IMR-90 (cell line): ENCODE results near the gene TMEM214. TPM values are rescaled to one million over a fixed set of nuclear protein-coding genes. Genes with fewer than 3 reads are reported as not detected.

Source experiments
- ATAC-seq: fragments of 200-7000 bp; cut with Tn5 transposase; 2 replicates; pipeline ENCODE4 v1.9.1; 2020; ENCODE audit warnings: low read depth, mild to moderate bottlenecking, moderate library complexity
- BruUV-seq: library from RNA; stranded (reverse); fragments of 400-500 nt; replicated peaks from 2 replicates; lab custom pipeline; 2021; lab: Mats Ljungman, UMichigan
- CTCF ChIA-PET: fragments of 300-600 bp; formaldehyde crosslinking; extraction: SDS; loops from one replicate; lab custom pipeline; 2021; ENCODE audit warnings: antibody characterized with exemption; lab: Yijun Ruan, JAX
- POLR2A ChIA-PET: fragments of 300-600 bp; sonication (Branson Sonifier 250); formaldehyde crosslinking; loops from one replicate; lab custom pipeline; 2022; ENCODE audit warnings: antibody characterized with exemption; ENCODE audit not compliant: unreplicated experiment; lab: Charles Lee
- DNase-seq: peaks from one replicate; pipeline ENCODE4 v3.0.0; 2013
- H2AFZ ChIP-seq: replicated peaks from 2 replicates; pipeline ENCODE3; 2013; ENCODE audit warnings: low read length, mild to moderate bottlenecking; ENCODE audit not compliant: poor library complexity
- H2AK5ac ChIP-seq: 2 replicates; pipeline ENCODE4 v1.6.1; 2013; ENCODE audit warnings: low read depth, low read length, inconsistent platforms
- H2AK9ac ChIP-seq: replicated peaks from 2 replicates; pipeline ENCODE3; 2013; ENCODE audit warnings: mild to moderate bottlenecking, low read depth, low read length, moderate library complexity; ENCODE audit not compliant: poor library complexity
- H2BK120ac ChIP-seq: 2 replicates; pipeline ENCODE4 v1.6.1; 2013; ENCODE audit warnings: low read depth, low read length, inconsistent platforms
- H2BK15ac ChIP-seq: 3 replicates; pipeline ENCODE4 v1.6.1; 2013; ENCODE audit warnings: low read depth, low read length, inconsistent platforms
- H2BK20ac ChIP-seq: 2 replicates; pipeline ENCODE4 v1.6.1; 2013; ENCODE audit warnings: low read depth, mild to moderate bottlenecking, inconsistent platforms, low read length, moderate library complexity
- H2BK5ac ChIP-seq: 2 replicates; pipeline ENCODE4 v1.6.1; 2013; ENCODE audit warnings: mild to moderate bottlenecking, low read depth, low read length, inconsistent platforms; ENCODE audit not compliant: poor library complexity, severe bottlenecking
- H3K14ac ChIP-seq: replicated peaks from 2 replicates; pipeline ENCODE4 v1.6.1; 2013; ENCODE audit warnings: low read depth, low read length, inconsistent platforms
- H3K18ac ChIP-seq: 2 replicates; pipeline ENCODE4 v1.6.1; 2013; ENCODE audit warnings: low read depth, low read length, control low read depth
- H3K23ac ChIP-seq: 2 replicates; pipeline ENCODE4 v1.6.1; 2013; ENCODE audit warnings: low read depth, low read length, inconsistent platforms
- H3K27ac ChIP-seq: 2 replicates; pipeline ENCODE4 v1.5.1; 2013; ENCODE audit warnings: mild to moderate bottlenecking, control low read depth, low read length; ENCODE audit not compliant: insufficient read depth
- H3K27me3 ChIP-seq: 2 replicates; pipeline ENCODE4 v1.6.1; 2013; ENCODE audit warnings: low read length; ENCODE audit not compliant: control insufficient read depth, insufficient read depth
- H3K36me3 ChIP-seq: 2 replicates; pipeline ENCODE4 v1.6.1; 2013; ENCODE audit warnings: low read length, mixed read lengths; ENCODE audit not compliant: control insufficient read depth, insufficient read depth
- H3K4ac ChIP-seq: 2 replicates; pipeline ENCODE4 v1.6.1; 2013; ENCODE audit warnings: low read depth, low read length, inconsistent platforms
- H3K4me1 ChIP-seq: 2 replicates; pipeline ENCODE4 v1.6.1; 2013; ENCODE audit warnings: low read length, mixed read lengths; ENCODE audit not compliant: control insufficient read depth, insufficient read depth
- H3K4me2 ChIP-seq: 2 replicates; pipeline ENCODE4 v1.6.1; 2013; ENCODE audit warnings: low read depth, mild to moderate bottlenecking, control low read depth, low read length, moderate library complexity
- H3K4me3 ChIP-seq: 2 replicates; pipeline ENCODE4 v1.5.1; 2013; ENCODE audit warnings: low read depth, mild to moderate bottlenecking, control low read depth, low read length, moderate library complexity; ENCODE audit not compliant: insufficient read depth
- H3K56ac ChIP-seq: 2 replicates; pipeline ENCODE4 v1.6.1; 2013; ENCODE audit warnings: low read length, inconsistent platforms; ENCODE audit not compliant: insufficient read depth; ENCODE audit errors: extremely low read depth
- H3K79me1 ChIP-seq, 2 experiments: 2 replicates each; pipeline ENCODE4 v1.6.1; 2013; ENCODE audit warnings: low read length in 2 of 2, inconsistent platforms in 1 of 2, low read depth in 1 of 2
- H3K9ac ChIP-seq: 2 replicates; pipeline ENCODE4 v1.6.1; 2013; ENCODE audit warnings: low read depth, low read length, control low read depth
- H3K9me1 ChIP-seq: 2 replicates; pipeline ENCODE4 v1.6.1; 2013; ENCODE audit warnings: low read length, inconsistent platforms; ENCODE audit not compliant: insufficient read depth
- H3K9me3 ChIP-seq: 2 replicates; pipeline ENCODE4 v1.6.1; 2013; ENCODE audit warnings: low read length; ENCODE audit not compliant: control insufficient read depth, insufficient read depth
- H4K20me1 ChIP-seq: 2 replicates; pipeline ENCODE4 v1.6.1; 2013; ENCODE audit warnings: low read length, inconsistent platforms; ENCODE audit not compliant: insufficient read depth
- H4K5ac ChIP-seq: 2 replicates; pipeline ENCODE4 v1.6.1; 2013; ENCODE audit warnings: mild to moderate bottlenecking, low read depth, low read length, control low read depth
- H4K8ac ChIP-seq, 2 experiments: 2 replicates each; pipeline ENCODE4 v1.6.1; 2013; ENCODE audit warnings: low read depth in 2 of 2, low read length in 2 of 2, control low read depth in 1 of 2, inconsistent platforms in 1 of 2
- H4K91ac ChIP-seq: 2 replicates; pipeline ENCODE4 v1.6.1; 2013; ENCODE audit warnings: low read depth, low read length, inconsistent platforms; ENCODE audit not compliant: insufficient read depth
- BHLHE40 ChIP-seq: fragments of 150-350 bp; IDR thresholded peaks from 2 replicates; pipeline ENCODE4 v1.6.1; 2016; ENCODE audit warnings: mild to moderate bottlenecking, low read depth, low read length
- FOS ChIP-seq: fragments of 150-350 bp; IDR thresholded peaks from 2 replicates; pipeline ENCODE4 v1.6.1; 2016; ENCODE audit warnings: low read depth, low read length
- MAFK ChIP-seq: IDR thresholded peaks from 2 replicates; pipeline ENCODE4 v1.6.1; 2012; ENCODE audit warnings: low read depth, low read length, improper control_type of control experiment
- MAZ ChIP-seq: IDR thresholded peaks from 2 replicates; pipeline ENCODE4 v1.6.1; 2012; ENCODE audit warnings: low read depth, mild to moderate bottlenecking, low read length, improper control_type of control experiment, moderate library complexity, borderline replicate concordance
- MXI1 ChIP-seq: IDR thresholded peaks from 2 replicates; pipeline ENCODE4 v1.6.1; 2012; ENCODE audit warnings: low read depth, mild to moderate bottlenecking, low read length, moderate library complexity, borderline replicate concordance
- RCOR1 ChIP-seq: IDR thresholded peaks from 2 replicates; pipeline ENCODE4 v1.6.1; 2012; ENCODE audit warnings: mild to moderate bottlenecking, low read length, improper control_type of control experiment; ENCODE audit not compliant: insufficient replicate concordance
- RFX5 ChIP-seq: IDR thresholded peaks from 2 replicates; pipeline ENCODE4 v1.8.0; 2012; ENCODE audit warnings: low read depth, mild to moderate bottlenecking, low read length, moderate library complexity
- WGBS, 2 experiments: methylation state at CpG; one replicate each; pipeline versions ENCODE4 v1.1.5 to v1.1.7; 2013; ENCODE audit warnings: missing lambda C conversion rate in 2 of 2; ENCODE audit not compliant: insufficient read length in 1 of 2; ENCODE audit errors: extremely low coverage in 2 of 2; 5-methylcytosine and 5-hydroxymethylcytosine counted together
- dilution Hi-C: fragments of 300-500 bp; cut with HindIII; formaldehyde crosslinking; loops from one replicate; pipeline ENCODE4 v1.14.3; 2018; ENCODE audit warnings: low sequenced_read_pairs; ENCODE audit not compliant: unreplicated experiment
- in situ Hi-C: fragments of 300-500 bp; cut with MboI; formaldehyde crosslinking; loops from 3 replicates; pipeline ENCODE4 v1.14.3; 2019; ENCODE audit warnings: low sequenced_read_pairs, inconsistent platforms, mixed read lengths
- intact Hi-C: fragments of 100-400 bp; cut with micrococcal nuclease; formaldehyde crosslinking; loops from 2 replicates; pipeline ENCODE4 v1.10.0; 2022
- polyA plus RNA-seq, 3 experiments: library from polyadenylated mRNA; depleted of rRNA; stranded (reverse); fragments of >200 nt; gene quantifications; 2 replicates each; pipeline ENCODE4 v1.2.3, GENCODE V29; 2012; ENCODE audit warnings: low replicate concordance in 1 of 3
- total RNA-seq: library from RNA; depleted of rRNA; stranded (reverse); fragments of >200 nt; gene quantifications from 2 replicates; pipeline ENCODE4 v1.2.3, GENCODE V29; 2012
- TF ChIP-seq, protein P1 (sequence below): fragments of 150-350 bp; IDR thresholded peaks from 2 replicates; pipeline ENCODE4 v1.6.1; 2017; ENCODE audit warnings: mild to moderate bottlenecking, antibody characterized with exemption, low read length, low read depth

The TMEM214 gene
- total and polyA plus RNA-seq, 2 of the 4 experiments (the other 2 are of a cell fraction), result 32.1 to 121 TPM

DNA sequence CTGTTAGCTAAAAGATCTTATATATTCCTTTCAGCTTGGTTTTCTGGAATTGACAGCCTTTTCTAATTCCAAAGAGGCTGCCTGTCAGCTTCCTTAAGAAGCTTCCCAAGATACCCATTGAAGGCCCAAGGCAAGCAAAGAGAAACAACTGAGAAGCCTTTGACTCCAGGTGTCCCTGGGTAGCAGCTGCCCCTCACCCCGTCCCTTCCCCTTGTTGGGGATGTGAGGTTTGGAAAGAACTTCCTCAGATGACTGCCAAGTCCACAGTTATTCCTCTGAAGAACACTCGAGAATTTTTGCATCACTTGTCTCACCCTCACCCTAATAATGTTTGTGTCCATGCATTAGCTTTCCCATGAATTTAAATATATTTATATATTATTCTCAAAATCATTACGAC lies 49.0 kb upstream of the TMEM214 start (continued):
- TF ChIP-seq RFX5 (no peak), MAZ (no peak)
- TF ChIP-seq, protein P1, sequence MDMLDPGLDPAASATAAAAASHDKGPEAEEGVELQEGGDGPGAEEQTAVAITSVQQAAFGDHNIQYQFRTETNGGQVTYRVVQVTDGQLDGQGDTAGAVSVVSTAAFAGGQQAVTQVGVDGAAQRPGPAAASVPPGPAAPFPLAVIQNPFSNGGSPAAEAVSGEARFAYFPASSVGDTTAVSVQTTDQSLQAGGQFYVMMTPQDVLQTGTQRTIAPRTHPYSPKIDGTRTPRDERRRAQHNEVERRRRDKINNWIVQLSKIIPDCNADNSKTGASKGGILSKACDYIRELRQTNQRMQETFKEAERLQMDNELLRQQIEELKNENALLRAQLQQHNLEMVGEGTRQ, result no peak

DNA sequence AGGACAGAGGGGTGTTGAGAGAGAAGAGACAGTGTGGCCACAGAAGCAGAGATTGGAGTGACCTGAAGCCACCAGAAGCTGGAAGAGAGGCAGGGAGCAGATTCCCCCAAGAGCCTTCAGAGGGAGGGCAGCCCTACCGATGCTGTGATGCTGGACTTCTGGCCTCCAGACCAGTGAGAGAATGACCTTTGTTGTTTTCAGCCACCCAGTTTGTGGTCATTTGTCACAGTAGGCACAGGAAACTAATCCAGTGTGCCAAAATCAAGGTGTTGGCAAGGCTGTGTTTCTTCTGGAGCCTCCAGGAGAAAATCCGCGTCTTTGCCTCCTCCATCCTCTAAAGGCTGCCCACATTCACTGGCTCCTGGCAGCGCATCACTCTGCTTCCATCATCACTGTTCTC lies 47.0 kb upstream of the TMEM214 start:
- Histone ChIP-seq H3K4me1 (peaks cover 4% of the 10 kb centered on the region; the same call in 1 of the 2 replicates), H3K18ac (no peak overlapping the region), H3K27ac (no peak overlapping the region), H3K9me3 (no peaks in the 10 kb centered on the region), H3K23ac (no peak overlapping the region), H2BK5ac (no peak overlapping the region), H2BK15ac (no peak overlapping the region), H3K79me1 (peaks cover 0 to 4% of the 10 kb centered on the region in 2 experiments; a peak in 1 of 4 replicates), H4K91ac (no peak overlapping the region), H3K56ac (no peak overlapping the region), H2BK120ac (no peak overlapping the region), H3K36me3 (no peaks in the 10 kb centered on the region), H2AK9ac (no peak overlapping the region), H2BK20ac (no peak overlapping the region), H4K20me1 (peaks cover 14% of the 10 kb centered on the region; the same call in 1 of the 2 replicates), H3K4ac (no peak overlapping the region), H2AFZ (no peak overlapping the region), H2AK5ac (no peak overlapping the region), H4K5ac (no peak overlapping the region), H3K4me2 (no peak overlapping the region), H3K9me1 (peaks cover 2% of the 10 kb centered on the region; the same call in 1 of the 2 replicates), H3K9ac (no peak overlapping the region), H4K8ac (no peak overlapping the region), H3K4me3 (no peak overlapping the region), H3K27me3 (no peaks in the 10 kb centered on the region; the same call in 1 of the 2 replicates), H3K14ac (no peak overlapping the region)
- WGBS, 2 experiments, result 70% methylated on average over 1 of the region's 4 CpGs; no CpG with 5 or more reads in 1 of the 2 experiments
- no TSS peak for BruUV-seq
- TF ChIP-seq RCOR1, result no peak
- TF ChIP-seq MAFK, result no peak
- TF ChIP-seq MXI1, result no peak
- no peak for TF ChIP-seq BHLHE40
- TF ChIP-seq FOS, result no peak
- intact Hi-C loops, result no loop called here
- dilution Hi-C loops, result no loop called here
- ChIA-PET CTCF (no interaction called here), POLR2A (no interaction called here)
- DNase-seq, result no peak
- no peak for ATAC-seq
- in situ Hi-C loops, result no loop called here
